CD4-positive, alpha-beta T cell treated with Interleukin-6 at 100 ng/mL for 8 hours (primary cell): ENCODE data around the gene BAG5.

Experiments used
- DNase-seq: peaks from one replicate; pipeline ENCODE4 v3.0.0-alpha.2; 2020; ENCODE audit warnings: mixed read lengths, low spot score

BAG5 gene

GRCh38 chr14:103509864-103510723, 52.4 kb downstream of the BAG5 start:
- no peak for DNase-seq

- no peak for DNase-seq
Observed at GRCh38 chr14:103508521-103509329, 53.7 kb downstream of the BAG5 start.

- no peak for DNase-seq
Observed at GRCh38 chr14:103507751-103508150, 54.7 kb downstream of the BAG5 start.
